ENCODE data around the gene ST8SIA4. TPM values are rescaled to one million over a fixed set of nuclear protein-coding genes. Genes with fewer than 3 reads are reported as not detected.
A peak's percentile ranks its signal among the peaks of the same experiment; 100 is the strongest.

ST8SIA4 gene
- total and polyA plus RNA-seq, 2 donors (not counting 1 experiment from before 2014, with no cell fraction given): 9.5 to 42.6 TPM

DNA sequence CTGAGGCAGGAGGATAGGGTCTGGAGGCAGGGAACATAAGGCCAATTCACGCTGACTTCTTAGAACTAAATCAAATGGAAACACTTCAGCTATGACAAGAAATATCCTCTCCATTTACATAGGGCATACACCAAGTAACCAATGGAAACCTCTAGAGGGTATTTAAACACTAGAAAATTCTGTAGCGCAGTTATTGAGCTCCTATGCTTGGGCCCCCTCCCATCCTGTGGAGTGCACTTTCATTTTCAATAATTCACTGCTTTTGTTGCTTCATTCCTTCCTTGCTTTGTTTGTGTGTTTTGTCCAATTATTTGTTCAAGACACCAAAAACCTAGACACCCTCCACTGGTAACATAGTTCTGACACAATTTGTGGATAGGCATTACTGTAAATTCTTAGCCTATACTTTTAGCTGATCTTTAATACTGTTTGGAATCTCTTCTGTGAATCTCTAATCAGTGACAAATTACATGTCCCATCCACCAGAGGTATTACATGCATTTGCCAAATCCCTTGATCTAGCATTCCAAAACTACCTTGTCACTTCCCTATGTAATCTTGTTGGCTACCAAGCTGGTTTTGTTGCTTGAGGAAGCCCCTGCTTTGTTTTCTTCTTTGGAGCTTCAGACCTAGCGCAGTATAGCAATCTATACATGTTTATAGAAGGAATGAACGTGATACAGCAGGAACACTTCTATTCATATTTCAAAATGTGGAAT, 61.6 kb downstream of the ST8SIA4 start:
- intact Hi-C loops (cut with micrococcal nuclease): loop anchor here (5.0 kb wide), 1 partner anchor 64 kb away; no protein-coding TSS in a partner anchor
- H3K4me1 ChIP-seq (ENCODE audit: control insufficient read depth in 2 of 2, insufficient read depth in 2 of 2, low read length in 2 of 2): peaks cover 15 to 31% of the 10 kb centered on the region in 2 donors
- Mint-ChIP-seq H3K4me1 (peaks cover 71% of the 10 kb centered on the region), H3K27me3 (no peaks in the 10 kb centered on the region), H3K4me3 (peak overlapping the region; percentile 74), H3K27ac (peak overlapping the region; percentile 64), H3K9me3 (ENCODE audit: insufficient read depth) (no peaks in the 10 kb centered on the region)
- H3K27ac ChIP-seq (ENCODE audit: low read length in 2 of 2): peak overlapping the region in 1 of 2 donors; percentile 62
- H3K4me2 ChIP-seq (replicated peaks; ENCODE audit: low read depth, low read length, poor library complexity, severe bottlenecking): peak overlapping the region; percentile 46
- CTCF ChIA-PET: interaction anchor here (1.0 to 7.0 kb wide), 3 partner anchors 10 to 60 kb away, joined by 3 to 41 read pairs (median 3); partner anchors contain the start of gene ST8SIA4
- H3K79me2 ChIP-seq (ENCODE audit: control insufficient read depth, insufficient read depth, low read length): peaks cover 76% of the 10 kb centered on the region
- H3K4me3 ChIP-seq (ENCODE audit: control extremely low read depth in 1 of 5, extremely low read depth in 1 of 5, insufficient read depth in 1 of 5, low read depth in 2 of 5, low read length in 4 of 5): peak overlapping the region in 1 of 5 experiments; percentile 14
- no peak for TF ChIP-seq EZH2 (IDR thresholded peaks at IDR 0.05; ENCODE audit: borderline replicate concordance, insufficient read depth, low read depth, low read length, poor library complexity, severe bottlenecking)
- no peak for TF ChIP-seq CTCF (IDR thresholded peaks at IDR 0.05)
- H3K9ac ChIP-seq (ENCODE audit: low read length): peak overlapping the region; percentile 36
- peak; percentile 18 for DNase-seq
- peak; percentile 42 for ATAC-seq (ENCODE audit: low read depth)
- no peak overlapping the region for H2AFZ ChIP-seq (ENCODE audit: insufficient read depth, low read depth, low read length, poor library complexity, severe bottlenecking)
- H3K9me3 ChIP-seq (ENCODE audit: control extremely low read depth in 1 of 3, control insufficient read depth in 2 of 3, insufficient read depth in 1 of 3, low read length in 2 of 3): no peaks in the 10 kb centered on the region
- H3K36me3 ChIP-seq (replicated peaks in 1 of 2; ENCODE audit: control extremely low read depth in 1 of 2, control insufficient read depth in 1 of 2, extremely low read depth in 1 of 2, insufficient read depth in 2 of 2, low read length in 1 of 2): peaks cover 2 to 7% of the 10 kb centered on the region in 2 experiments
- POLR2A ChIA-PET: interaction anchor here (1.4 to 1.8 kb wide), 2 partner anchors 10 to 61 kb away, joined by 3 to 4 read pairs; no protein-coding TSS in a partner anchor
- WGBS (ENCODE audit: insufficient coverage): 60% methylated on average over 1 of the region's 4 CpGs
- H4K20me1 ChIP-seq (ENCODE audit: control insufficient read depth, insufficient read depth, low read length, poor library complexity, severe bottlenecking): peaks cover 3% of the 10 kb centered on the region
- H3K27me3 ChIP-seq (replicated peaks in 1 of 4; ENCODE audit: control extremely low read depth in 1 of 4, control insufficient read depth in 3 of 4, insufficient read depth in 4 of 4, low read length in 3 of 4): no peaks in the 10 kb centered on the region

- POLR2A ChIA-PET: interaction anchor here (1.4 to 1.8 kb wide), 2 partner anchors 11 to 62 kb away, joined by 3 to 4 read pairs; no protein-coding TSS in a partner anchor
- peaks cover 0 to 7% of the 10 kb centered on the region in 2 experiments for H3K36me3 ChIP-seq (replicated peaks in 1 of 2; ENCODE audit: control extremely low read depth in 1 of 2, control insufficient read depth in 1 of 2, extremely low read depth in 1 of 2, insufficient read depth in 2 of 2, low read length in 1 of 2)
- CTCF ChIA-PET: interaction anchor here (1.2 to 7.0 kb wide), 3 partner anchors 13 to 61 kb away, joined by 3 to 41 read pairs (median 5); partner anchors contain the start of gene ST8SIA4
- H3K27ac ChIP-seq (ENCODE audit: low read length in 2 of 2): peak overlapping the region in 1 of 2 donors; percentile 62
- H3K4me2 ChIP-seq (replicated peaks; ENCODE audit: low read depth, low read length, poor library complexity, severe bottlenecking): peak overlapping the region; percentile 46
- Mint-ChIP-seq H3K27ac (peak overlapping the region; percentile 64), H3K9me3 (ENCODE audit: insufficient read depth) (no peaks in the 10 kb centered on the region), H3K4me3 (peak overlapping the region; percentile 74), H3K27me3 (no peaks in the 10 kb centered on the region), H3K4me1 (peaks cover 69% of the 10 kb centered on the region)
- H4K20me1 ChIP-seq (ENCODE audit: control insufficient read depth, insufficient read depth, low read length, poor library complexity, severe bottlenecking): peaks cover 3% of the 10 kb centered on the region
- no peak for TF ChIP-seq EZH2 (IDR thresholded peaks at IDR 0.05; ENCODE audit: borderline replicate concordance, insufficient read depth, low read depth, low read length, poor library complexity, severe bottlenecking)
- TF ChIP-seq CTCF (IDR thresholded peaks at IDR 0.05): no peak
- no peaks in the 10 kb centered on the region for H3K27me3 ChIP-seq (replicated peaks in 1 of 4; ENCODE audit: control extremely low read depth in 1 of 4, control insufficient read depth in 3 of 4, insufficient read depth in 4 of 4, low read length in 3 of 4)
- intact Hi-C loops (cut with micrococcal nuclease): loop anchor here (5.0 kb wide), 1 partner anchor 63 kb away; no protein-coding TSS in a partner anchor
- peak; percentile 19 for DNase-seq
- no peaks in the 10 kb centered on the region for H3K9me3 ChIP-seq (ENCODE audit: control extremely low read depth in 1 of 3, control insufficient read depth in 2 of 3, insufficient read depth in 1 of 3, low read length in 2 of 3)
- H3K9ac ChIP-seq (ENCODE audit: low read length): peak overlapping the region; percentile 36
- peak overlapping the region in 1 of 5 experiments; percentile 14 for H3K4me3 ChIP-seq (ENCODE audit: control extremely low read depth in 1 of 5, extremely low read depth in 1 of 5, insufficient read depth in 1 of 5, low read depth in 2 of 5, low read length in 4 of 5)
- no peak overlapping the region for H2AFZ ChIP-seq (ENCODE audit: insufficient read depth, low read depth, low read length, poor library complexity, severe bottlenecking)
- peaks cover 73% of the 10 kb centered on the region for H3K79me2 ChIP-seq (ENCODE audit: control insufficient read depth, insufficient read depth, low read length)
- no peak for ATAC-seq (ENCODE audit: low read depth)
- no CpG with 5 or more reads among the region's 1 CpG for WGBS (ENCODE audit: insufficient coverage)
- peaks cover 14 to 24% of the 10 kb centered on the region in 2 donors for H3K4me1 ChIP-seq (ENCODE audit: control insufficient read depth in 2 of 2, insufficient read depth in 2 of 2, low read length in 2 of 2)
Observed at GRCh38 chr5:100840789-100841188, 62.3 kb downstream of the ST8SIA4 start.

Data from B cell (primary cell).